HG03025 (cell line): ENCODE data around the gene MAPKAP1.

Experiments
- ATAC-seq: cut with Tn5 transposase; IDR thresholded peaks from one replicate; pipeline ENCODE4 v1.9.1; 2021; ENCODE audit warnings: mild to moderate bottlenecking, moderate library complexity; ENCODE audit not compliant: unreplicated experiment, low FRiP score

The MAPKAP1 gene

DNA sequence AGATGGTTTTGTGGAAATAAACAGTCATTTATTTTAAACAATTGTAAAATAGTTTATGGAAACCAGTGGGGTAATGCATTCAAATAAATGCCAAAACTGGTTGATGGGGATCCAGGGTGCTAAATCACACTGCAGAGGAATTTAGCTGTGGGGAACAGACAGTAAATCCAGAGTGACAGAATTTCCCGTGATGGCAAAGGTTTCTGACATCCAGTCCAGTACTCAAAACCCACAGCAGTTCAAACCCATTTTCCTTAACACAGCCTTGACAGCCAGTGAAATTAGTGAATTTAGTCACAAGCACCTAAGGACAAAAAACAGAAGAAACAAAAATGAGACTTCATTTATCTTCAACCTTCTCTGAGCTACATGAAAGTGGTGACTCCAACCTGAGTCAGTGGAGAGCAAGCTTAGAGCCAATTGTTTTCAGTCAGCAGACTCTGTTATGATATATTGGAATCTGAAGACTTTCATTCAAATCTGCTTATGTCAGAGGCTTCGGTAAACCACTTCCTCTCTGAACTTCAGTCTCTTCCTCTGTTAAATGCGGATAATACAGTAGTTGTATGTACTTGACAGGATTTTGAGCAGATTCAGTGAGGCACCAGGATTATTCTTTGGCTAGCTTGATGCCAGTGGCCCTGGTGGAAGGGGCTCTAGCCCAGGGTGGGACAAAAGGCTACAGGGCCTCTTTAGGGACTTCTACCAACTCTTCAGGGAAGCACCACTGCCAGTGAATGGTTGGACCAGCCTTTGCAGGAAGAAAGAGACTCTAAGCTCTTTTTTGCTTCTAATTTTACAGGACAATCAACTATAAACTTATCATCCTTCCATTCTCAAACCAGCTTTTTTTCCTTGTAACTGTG lies 185.3 kb downstream of the MAPKAP1 start:
- ATAC-seq: no peak

DNA sequence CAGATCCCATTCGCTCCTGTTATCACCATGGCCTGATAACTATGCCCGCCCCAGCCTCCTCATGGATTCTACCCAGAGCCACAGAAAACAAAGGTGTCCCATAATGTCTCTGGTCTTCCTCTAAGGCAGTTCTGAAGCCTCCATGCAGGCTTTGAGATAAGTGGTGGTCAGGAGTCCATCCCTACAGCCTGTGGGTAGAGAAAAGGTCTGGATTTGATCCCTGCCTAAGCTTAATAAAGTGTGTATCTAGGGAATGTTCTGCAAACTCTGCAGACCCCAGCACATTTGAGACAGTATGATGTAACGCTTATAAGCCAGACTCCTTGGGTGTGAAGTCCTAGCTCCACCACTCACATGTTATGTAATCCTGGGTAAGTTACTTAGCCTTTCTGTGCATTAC lies 187.3 kb downstream of the MAPKAP1 start:
- no peak for ATAC-seq

DNA sequence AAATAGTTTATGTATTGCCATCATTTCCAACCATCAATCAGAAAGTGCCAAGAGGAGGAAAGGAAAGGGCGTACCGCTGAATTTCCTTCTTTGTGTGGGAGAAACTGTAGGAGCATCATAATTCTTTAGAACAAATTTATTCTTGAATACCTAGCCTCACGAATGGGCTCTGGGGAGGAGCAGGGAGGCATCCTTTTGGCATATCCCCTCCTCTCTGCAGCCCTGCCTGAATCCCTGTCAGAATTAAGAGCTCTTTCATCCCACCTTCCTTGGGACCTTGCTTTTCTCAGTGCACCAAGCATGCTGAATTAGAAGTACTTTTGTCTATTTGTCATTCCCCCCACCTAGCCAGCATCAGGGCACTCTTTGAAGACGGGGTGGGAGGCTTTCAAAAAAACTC lies 189.4 kb downstream of the MAPKAP1 start:
- no peak for ATAC-seq

DNA sequence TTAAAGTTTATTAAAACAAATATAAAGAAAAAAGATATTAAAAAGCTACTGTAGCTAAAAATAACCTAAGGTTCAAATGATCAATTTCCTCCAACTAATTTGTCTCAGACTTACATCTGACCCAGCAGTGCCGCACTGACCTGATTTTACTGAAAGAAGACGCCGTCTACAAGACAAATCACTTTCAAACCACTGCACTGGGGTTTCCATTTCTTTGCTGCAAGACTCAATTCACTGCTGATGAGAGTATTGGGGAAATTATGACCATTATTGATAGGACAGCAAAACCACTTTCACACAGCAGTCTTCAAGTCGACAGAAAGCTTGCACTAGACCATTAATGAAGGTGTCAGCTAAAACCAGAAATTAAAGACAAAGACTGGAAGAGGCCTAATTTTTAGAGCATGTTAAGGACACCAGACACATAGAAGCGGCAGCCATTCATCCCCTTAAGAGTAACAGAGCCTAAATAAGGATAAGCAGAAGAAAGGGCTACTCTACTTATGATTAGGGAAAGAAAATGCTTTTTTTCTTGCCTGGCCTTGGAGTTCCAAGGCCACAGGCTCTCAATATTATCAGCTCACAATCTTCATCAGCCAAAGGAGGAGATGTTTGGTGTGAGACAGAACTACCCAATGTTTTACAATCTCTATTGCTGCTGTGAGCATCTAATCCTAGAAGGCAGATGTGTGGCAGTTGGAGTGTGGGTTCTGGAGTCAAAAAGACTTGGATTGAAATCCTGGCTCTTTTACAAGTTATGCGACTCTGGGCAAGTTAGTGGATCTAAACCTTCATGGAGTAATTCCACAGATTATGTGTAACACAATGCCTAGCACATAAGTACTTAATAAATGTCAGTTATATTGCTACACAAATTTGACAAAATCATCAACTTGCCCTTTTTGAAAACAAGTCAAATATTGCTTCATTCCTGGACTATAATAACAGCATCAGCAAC lies 190.7 kb downstream of the MAPKAP1 start:
- no peak for ATAC-seq

DNA sequence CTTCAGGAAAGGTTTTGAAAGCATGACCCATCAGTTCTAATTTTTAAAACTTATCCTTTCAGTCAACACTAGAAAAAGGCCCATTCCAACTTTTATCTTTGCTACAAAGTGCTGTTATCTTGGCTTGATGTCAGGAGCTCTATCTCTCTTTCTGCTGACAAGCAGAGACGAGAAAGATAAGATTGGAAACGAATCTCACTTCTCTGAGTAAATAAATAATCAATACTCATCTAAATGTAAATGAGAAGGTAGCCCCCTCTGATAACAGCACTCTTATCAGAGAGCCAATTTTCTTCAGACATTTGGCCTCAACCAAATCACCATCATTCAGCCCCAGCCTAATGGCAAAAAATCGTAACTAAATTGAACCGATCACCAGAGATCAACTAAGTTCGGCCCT lies 191.7 kb downstream of the MAPKAP1 start:
- ATAC-seq: no peak

DNA sequence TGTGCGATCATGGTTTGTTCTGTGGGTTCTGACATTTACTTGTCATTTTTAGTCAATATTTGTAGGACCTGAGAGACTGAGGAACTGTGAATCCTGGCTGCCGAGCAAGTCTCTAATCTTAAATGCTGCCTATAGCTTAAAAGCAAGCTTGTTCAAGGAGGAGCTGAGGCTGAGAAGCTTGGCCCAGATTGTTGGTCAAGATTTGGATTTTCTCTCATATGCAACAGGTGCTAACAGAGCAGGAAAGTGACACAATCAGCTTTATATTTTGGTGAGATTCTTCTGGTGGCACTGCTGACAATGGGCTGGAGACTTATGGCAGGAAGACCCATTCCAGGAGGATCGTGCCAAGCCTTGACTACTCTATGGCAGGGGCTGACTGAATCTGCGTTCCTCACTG lies 192.5 kb downstream of the MAPKAP1 start:
- ATAC-seq: no peak

DNA sequence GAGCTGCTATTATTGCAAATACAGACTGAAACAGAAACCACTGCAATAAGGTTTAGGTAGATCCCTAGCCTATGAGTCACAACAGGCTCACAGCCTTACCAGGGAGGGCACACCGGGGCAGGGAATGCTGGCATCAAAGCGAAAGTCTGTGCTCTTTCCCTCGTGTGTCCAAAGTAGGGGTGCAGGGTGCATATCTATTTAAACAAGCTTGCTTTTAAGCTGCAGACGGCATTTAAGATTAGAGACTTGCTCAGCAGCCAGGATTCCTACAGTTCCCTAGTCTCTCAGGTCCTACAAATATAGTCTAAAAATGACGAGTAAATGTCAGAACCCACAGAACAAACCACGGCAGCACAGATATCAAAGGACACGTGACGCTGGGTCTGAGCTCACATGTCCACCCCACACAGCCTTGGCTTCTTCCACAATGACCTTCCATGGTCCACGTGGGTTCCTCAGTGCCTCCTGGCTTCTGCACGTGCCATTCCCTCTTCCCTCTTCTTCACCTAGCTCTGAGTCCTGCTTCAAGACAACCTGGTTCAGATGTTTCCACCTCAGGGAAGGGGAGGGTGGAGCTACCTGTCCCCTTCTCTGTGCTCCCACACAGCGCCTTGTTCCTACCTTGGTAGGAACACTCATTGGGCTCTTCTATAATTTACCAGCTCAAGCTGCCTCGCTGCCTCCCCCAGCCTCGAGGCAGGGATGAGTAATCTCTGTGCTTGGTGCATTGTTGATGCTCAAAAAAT lies 193.2 kb downstream of the MAPKAP1 start:
- peak; percentile 69 for ATAC-seq

DNA sequence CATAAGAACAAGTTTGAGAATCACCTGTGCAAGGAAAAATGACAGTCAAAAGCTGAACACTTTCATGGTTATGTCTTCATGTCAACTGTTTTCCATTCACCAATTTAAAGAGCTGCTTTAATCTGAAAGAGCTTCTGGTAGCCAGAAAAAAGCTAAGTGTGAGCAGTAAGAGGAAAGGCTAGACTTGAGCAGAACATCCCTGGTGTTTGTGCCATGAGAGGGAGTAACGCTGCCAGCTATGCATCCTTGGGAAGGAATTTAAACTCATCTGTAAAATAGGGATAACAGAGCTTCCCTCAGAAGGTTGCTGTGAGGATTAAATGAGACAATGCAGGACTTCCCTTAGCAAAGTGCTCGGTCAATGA lies 193.7 kb downstream of the MAPKAP1 start:
- no peak for ATAC-seq

DNA sequence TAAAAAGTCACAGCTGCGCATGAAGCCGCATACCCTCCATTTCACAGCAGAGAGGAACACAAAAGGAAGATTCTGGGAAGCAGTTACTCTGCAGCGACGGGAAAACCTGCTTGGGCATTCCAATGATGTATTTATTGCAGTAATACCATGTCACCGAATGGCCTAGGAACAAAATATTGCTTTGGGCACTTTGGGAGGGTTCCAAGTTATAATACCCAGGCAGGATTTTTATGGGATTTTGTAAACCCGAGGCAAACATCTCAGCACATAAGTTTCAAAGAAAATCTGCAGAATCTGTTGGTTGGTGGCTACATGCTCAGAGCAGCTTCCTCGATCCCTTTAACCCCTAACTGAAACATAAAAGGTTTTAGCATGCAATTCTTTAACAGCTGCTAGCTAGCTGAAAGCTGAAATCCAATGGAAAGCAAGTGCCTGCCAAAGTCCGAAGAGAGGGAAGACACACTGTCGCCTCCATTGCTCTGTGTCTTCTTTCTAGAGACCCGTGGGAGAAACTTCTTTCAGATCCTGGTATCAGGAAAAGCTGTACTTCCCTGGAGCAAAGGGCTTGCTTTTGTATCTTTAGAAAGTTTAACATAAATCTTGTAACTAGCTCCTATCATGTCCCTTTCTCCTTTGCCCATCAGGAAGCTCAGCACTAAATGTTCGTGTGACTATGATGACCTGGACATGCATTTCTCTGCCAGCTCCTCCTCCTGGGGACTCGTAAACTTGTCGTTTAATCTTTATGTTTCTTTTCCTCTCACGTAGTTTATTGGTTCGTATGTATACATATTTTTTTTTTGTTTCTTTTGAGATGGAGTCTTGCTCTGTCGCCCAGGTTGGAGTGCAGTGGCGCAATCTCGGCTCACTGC lies 195.0 kb downstream of the MAPKAP1 start:
- no peak for ATAC-seq

DNA sequence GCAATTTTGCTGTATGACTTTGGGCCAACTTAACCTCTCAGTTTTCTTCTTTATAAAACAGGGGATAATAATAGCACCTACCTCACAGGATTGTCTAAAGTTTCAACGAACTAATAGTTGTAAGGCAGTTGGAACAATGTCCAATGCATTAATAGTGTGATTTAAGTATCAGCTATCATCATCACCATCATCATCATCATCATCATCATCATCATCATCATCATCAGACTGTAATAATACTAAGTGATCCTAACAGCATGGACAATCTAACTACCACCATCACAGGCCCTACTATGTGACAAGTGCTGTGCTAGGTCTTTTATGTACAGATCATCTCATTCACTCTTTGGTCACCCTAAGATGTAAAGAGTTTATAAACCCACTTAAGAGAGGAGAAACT lies 196.0 kb downstream of the MAPKAP1 start:
- ATAC-seq: no peak

DNA sequence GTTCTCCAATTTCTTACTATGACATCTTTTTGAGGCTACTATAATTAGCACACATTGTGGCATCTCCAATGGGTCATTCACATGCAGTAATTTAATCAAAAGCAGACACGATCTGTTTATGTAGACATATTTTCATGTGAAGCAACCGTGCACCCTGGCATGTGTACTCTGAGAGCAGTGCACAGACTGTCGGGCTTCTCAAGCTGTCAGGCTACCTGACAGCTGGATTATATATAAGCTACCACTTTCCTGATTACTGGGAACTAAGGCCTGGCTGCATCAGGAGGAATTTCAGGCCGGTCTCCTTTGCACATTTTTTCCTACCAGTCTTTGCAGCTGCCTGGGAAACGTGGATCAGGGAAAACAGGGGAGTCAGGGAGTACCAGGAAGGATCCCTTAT lies 197.5 kb downstream of the MAPKAP1 start:
- ATAC-seq: no peak

DNA sequence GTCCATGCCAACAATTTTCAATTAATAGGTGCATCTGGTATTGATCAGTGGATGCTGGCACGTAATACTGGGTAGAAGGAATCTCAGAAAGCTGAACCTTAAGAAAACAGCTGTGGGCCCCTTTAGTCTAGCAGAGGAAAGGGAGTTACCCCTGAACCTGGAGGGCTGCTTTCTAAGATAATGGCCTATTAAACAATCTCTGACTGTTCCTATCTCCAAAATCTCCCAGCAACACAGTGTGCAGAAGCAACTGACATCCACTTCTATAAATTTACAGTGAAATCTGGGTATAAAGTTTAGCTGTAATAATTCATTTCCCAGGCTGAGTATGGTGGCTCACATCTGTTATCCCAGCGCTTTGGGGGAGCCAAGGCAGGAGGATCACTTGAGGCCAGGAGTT lies 198.8 kb downstream of the MAPKAP1 start:
- ATAC-seq: no peak

DNA sequence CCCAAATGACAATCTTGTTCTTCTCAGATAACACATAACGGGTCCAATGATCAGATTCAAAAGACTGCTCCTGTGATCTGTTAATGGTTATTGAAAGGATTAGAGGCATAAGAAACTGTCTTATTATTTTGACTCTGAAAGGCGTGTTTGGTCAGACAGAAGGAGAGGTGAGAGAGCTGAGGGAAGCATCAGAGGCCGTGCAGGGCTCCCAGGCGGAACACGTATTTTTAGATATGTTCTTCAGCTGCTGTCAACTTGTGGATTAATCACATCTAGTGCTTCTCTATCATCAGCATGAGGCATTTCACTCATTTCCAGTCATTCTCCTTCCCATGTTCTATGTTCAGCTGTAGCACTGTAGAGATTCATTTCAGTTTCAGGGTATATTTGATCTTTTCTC lies 199.8 kb downstream of the MAPKAP1 start:
- no peak for ATAC-seq

DNA sequence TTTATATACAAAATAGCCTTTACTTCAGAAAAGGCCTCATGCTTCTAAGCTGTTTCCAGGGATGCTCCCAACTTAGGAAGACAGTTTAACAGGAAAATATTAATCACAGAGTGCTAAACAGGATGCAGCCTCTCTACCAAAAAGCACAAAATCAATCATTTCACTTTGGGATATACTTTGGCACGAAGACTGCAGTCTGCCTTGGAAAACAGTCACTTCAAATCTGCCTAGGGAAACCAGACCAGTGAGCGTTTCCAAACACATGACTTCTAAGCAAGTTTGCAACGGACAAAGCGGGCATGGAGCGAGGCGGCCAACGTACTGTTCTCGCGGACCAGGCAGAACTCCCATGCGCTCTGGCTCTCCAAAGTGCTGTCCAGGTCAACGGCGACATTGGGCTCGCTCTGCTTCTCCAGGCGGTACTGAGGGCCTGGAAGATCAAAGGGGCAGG lies 201.0 kb downstream of the MAPKAP1 start:
- ATAC-seq: no peak

DNA sequence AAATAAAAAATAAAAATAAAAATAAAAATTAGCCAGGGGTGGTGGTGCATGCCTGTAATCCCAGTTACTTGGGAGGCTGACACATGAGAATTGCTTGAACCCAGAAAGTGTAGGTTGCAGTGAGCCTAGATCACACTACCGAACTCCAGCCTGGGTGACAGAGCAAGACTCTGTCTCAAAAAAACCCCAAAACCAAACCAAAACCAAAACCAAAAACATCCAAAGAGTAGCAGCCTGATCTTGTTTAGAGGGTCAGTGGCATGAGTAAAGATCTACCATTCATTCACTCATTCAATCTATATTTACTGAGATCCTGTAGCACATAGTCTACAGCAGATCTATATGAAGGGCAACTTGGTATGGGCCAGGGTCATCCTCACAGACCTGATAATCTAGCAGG lies 202.4 kb downstream of the MAPKAP1 start:
- no peak for ATAC-seq

DNA sequence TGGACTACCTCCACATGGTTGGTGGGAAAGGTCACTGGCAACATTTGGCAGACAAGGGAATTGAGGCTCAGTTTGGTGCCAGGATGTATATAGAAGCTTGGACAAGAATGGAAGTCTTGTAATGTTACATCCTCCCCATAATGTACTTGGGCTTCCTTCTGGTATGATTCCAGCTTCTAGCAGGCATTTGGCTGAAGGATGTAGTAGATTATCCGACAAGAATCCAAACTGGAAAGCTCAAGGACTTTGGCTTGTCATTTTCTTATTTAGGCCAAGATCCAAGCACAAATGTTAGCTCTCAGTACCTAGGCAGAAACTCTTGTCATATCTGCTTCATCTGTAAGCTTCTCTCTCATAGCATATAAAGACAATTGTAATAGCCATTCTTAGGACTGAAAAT lies 209.1 kb downstream of the MAPKAP1 start:
- no peak for ATAC-seq

DNA sequence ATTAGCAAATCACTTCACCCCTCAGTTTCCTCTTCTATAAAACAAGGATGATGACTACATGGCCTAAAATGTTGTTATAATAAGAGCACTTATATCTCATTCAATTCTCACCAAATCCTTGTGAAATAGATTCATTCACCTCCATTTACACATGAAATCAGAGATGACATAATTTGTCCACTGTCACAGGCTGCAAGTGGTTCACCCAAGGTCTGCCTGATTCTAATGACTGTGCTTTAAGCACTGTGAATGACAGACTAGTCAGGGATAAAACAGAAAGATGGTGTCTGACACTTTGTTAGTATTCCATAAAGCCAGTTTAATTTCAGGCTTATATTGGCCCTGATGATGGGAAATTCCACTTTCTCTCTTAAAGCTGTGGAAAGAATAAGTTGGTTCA lies 209.5 kb downstream of the MAPKAP1 start:
- no peak for ATAC-seq

DNA sequence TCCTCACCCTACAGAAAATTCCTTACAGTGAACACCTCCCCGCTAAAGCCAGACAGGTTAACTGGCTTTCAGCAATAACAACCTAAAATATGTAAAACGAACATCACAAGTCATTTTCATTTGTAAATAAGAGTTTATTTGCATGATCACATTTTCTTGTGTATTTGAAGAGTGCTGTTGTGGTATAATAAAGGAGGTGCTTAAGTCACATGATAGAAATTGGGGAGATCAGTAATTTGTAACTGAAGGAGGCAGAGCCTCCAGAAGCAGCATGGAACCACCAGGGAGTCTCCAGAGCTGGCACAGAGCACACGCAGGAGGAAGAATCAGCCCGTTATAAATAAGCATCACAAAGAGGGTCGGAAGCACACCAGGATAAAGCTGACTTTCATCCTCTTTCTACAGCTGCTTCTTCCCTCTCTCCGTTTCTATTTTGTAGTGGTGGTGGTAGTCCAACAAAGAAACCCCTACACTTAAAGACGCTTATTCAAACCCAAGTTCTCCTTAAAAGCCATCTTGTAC lies 210.6 kb downstream of the MAPKAP1 start:
- ATAC-seq: no peak
